GM11168 (cell line): ENCODE results near the gene LINC00632.

Source experiments
- in situ Hi-C: fragments of 300-500 bp; cut with MboI; formaldehyde crosslinking; loops from one replicate; pipeline ENCODE4 v1.12.0; 2022; ENCODE audit warnings: low sequenced_read_pairs; ENCODE audit not compliant: unreplicated experiment

The LINC00632 gene

GRCh38 chrX:140764401-140764919, 54.9 kb downstream of the LINC00632 start:
- in situ Hi-C loops, result no loop called here

GRCh38 chrX:140765043-140765784, 55.7 kb downstream of the LINC00632 start:
- in situ Hi-C loops, result no loop called here

- in situ Hi-C loops, result no loop called here
These were observed 56.6 kb downstream of the LINC00632 start for GRCh38 chrX:140766024-140766611.

- in situ Hi-C loops, result no loop called here
These were observed 58.1 kb downstream of the LINC00632 start for GRCh38 chrX:140767646-140768045.

GRCh38 chrX:140775211-140775610, 65.7 kb downstream of the LINC00632 start:
- in situ Hi-C loops, result no loop called here

- in situ Hi-C loops, result no loop called here
These were observed 66.8 kb downstream of the LINC00632 start for GRCh38 chrX:140776320-140776719.

GRCh38 chrX:140794642-140795041, 85.1 kb downstream of the LINC00632 start:
- in situ Hi-C loops, result no loop called here

- in situ Hi-C loops, result no loop called here
These were observed 89.7 kb downstream of the LINC00632 start for GRCh38 chrX:140799216-140799615.

GRCh38 chrX:140804292-140804691, 94.7 kb downstream of the LINC00632 start:
- in situ Hi-C loops, result no loop called here

- in situ Hi-C loops, result no loop called here
These were observed 106.3 kb downstream of the LINC00632 start for GRCh38 chrX:140815868-140816267.

- in situ Hi-C loops, result no loop called here
These were observed 108.4 kb downstream of the LINC00632 start for GRCh38 chrX:140817943-140818342.

GRCh38 chrX:140821280-140821679, 111.7 kb downstream of the LINC00632 start:
- in situ Hi-C loops, result no loop called here

- in situ Hi-C loops, result no loop called here
These were observed 112.6 kb downstream of the LINC00632 start for GRCh38 chrX:140822184-140822583.

- in situ Hi-C loops, result no loop called here
These were observed 113.3 kb downstream of the LINC00632 start for GRCh38 chrX:140822861-140823260.

GRCh38 chrX:140836874-140837273, 127.3 kb downstream of the LINC00632 start:
- in situ Hi-C loops, result no loop called here
